Activated naive CD8-positive, alpha-beta T cell treated with anti-CD3 and anti-CD28 coated beads, Interleukin-2, amount 50 U/mL, for 16 hours (primary cell): ENCODE data around the gene APOL5.
"Not testable (repeated sequence)": the region's sequence is repeated elsewhere in the genome, so short reads cannot be mapped to it uniquely, and the experiment has no call there.

Source experiments
- DNase-seq: peaks from one replicate; pipeline ENCODE4 v3.0.0-alpha.2; 2020; ENCODE audit warnings: low read depth, low spot score

APOL5 gene

DNA sequence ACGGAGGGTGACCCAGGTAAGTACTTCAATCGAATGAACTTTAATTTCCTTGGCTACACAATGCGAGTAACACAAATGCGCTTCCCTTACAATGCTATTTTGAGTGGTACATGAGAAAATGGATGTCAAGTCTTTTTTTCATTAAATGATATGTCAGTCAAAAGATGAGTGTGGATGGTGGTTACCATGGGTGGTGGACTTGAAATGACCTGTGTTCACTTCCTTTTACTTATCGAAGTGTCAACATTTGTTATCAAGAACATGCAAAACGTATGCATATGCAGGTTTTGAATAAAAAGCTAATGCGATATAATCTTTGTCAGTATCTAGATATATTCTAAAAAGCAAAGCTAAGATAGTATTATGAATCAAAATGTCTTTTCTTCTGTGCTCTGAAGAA lies 8.8 kb upstream of the APOL5 start:
- no peak for DNase-seq

DNA sequence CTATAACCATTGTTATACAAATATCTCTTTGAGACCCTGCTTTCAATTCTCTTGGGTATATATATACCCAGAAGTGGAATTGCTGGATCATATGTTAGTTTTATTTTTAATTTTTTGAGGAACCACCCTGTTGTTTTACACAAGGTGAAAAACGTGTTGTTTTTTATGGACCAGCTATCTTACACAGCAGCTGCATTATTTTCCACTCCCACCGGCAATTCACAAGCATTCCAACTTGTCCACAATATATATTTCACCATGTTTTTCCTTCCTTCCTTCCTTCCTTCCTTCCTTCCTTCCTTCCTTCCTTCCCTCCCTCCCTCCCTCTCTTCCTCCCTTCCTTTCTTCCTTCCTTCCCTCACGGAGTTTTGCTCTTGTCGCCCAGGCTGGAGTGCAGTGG lies 6.3 kb upstream of the APOL5 start:
- DNase-seq: no peak

DNA sequence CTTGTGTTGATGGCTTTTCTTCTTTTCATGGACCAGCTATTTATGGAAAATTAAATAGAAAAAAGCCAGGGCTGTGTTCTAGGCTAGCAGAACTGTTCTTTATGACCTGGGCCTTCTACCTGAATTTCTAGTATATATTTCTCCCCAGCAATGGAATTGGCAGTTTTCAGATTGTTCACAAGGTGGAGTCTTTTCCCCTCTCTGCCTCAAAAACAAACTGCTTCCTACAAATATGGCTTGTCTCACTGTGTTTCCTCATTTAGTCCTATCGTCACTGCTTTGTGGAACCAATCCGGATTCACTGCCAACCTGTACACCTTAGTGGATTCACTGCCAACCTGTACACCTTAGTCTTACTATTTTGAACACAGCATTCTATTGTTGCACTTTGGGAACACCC lies 5.0 kb upstream of the APOL5 start:
- DNase-seq: no peak

DNA sequence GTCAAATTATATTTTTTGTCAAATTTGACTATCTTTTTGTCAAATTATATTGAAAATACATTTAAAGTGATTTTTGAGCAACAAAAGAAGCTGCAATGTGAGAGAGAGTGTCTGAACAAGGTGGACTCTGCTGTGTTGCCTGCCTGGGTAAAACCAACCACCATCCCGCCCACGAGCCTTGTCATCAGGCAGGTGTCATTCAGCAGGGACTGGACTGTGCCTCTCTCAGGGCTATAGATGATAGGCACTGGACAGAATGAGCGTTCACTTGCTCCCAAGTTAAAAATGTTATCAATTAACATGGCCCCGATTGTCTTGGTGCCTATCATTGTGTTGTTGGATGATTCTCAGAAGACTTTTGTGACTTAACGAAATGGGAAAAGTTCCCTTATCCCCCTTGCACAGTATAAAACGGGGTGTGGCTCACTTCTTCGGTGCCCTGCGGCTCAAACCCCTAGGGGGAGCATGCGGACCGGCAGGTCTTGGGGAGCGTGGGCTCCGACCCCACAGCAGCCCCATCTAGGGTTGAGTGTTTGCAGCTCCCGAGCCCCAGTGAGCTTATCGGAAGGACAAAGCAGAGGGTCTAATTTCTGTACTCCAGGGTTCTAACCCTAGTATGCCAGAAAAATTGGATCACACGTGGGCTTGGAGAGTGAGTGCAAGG lies 1.7 kb downstream of the APOL5 start:
- no peak for DNase-seq

GRCh38 chr22:35721960-35722359 lies 4.3 kb downstream of the APOL5 start:
- DNase-seq: no peak

DNA sequence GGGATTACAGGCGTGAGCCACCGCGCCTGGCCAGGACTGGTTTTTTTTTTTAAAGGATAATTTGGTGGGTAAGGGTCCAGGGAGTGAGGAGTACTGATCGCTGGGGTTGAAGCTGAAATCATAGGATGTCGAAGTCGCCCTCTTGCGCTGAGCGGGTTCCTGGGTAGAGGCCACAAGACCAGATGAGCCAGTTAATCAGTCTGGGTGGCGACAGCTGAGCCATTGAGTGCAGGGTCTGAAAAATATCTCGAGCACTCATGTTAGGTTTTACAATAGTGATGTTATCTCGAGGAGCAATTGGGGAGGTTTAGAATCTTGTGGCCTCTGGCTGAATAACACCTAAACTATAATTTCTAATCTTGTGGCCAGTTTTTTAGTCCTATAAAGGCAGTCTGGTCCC lies 7.8 kb downstream of the APOL5 start:
- DNase-seq: no peak

GRCh38 chr22:35726398-35726797 lies 8.7 kb downstream of the APOL5 start:
- DNase-seq: no peak

GRCh38 chr22:35726933-35727332 lies 9.3 kb downstream of the APOL5 start:
- DNase-seq: no peak

GRCh38 chr22:35727436-35727835 lies 9.8 kb downstream of the APOL5 start:
- no peak for DNase-seq

DNA sequence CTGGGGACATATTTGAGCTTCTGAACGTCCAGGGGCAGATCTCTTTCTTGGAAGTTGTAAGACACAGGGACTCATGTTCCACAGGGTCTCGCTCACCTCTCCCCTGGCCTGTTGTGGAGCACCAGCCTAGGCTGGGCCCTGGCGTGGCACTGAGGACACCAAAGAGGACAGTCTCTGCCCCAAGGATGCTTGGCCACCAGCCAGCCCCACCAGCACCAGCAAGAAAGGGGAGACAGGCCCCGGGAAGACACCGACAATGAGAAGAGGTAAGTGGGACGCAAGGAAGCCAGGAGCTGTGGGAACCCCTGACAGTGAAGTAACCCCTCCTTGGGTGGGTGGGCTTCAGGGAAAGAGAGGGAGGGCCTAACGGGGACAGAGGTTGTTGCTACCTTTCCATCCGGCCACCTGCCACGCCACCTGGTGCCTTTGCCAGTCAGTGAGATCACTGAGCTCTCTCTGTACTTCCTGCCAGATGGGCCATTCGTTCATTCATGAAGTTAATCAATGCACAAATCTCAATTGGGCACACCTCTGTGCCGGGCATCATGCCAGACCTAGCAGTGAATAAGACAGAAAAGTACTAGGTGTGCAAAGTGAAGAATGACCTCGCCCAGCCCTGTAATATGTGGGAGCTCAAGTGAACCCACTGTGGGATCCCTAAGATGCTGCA lies 11.1 kb downstream of the APOL5 start:
- DNase-seq: no peak

GRCh38 chr22:35729309-35729698 lies 11.6 kb downstream of the APOL5 start:
- no peak for DNase-seq

DNA sequence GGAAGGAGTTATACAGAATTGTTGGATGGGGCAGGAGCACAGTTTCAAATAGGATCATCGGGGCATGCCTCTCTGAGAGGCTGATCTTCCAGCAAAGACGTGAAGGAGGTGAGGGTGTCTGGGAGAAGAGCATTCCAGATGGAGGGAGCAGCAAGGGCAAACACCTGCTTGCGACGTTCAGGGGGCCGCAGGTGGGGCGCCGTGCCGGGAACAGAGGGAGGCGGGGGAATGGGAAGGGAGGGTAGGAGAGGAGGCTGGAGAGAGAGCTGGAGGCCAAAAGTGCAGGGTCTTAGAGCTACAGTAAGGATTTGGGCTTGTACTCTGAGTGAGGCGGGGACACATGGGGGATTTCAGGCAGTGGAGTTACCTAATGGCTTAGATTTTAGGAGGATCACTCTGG lies 13.6 kb downstream of the APOL5 start:
- no peak for DNase-seq

GRCh38 chr22:35732116-35732515 lies 14.4 kb downstream of the APOL5 start:
- DNase-seq: no peak

DNA sequence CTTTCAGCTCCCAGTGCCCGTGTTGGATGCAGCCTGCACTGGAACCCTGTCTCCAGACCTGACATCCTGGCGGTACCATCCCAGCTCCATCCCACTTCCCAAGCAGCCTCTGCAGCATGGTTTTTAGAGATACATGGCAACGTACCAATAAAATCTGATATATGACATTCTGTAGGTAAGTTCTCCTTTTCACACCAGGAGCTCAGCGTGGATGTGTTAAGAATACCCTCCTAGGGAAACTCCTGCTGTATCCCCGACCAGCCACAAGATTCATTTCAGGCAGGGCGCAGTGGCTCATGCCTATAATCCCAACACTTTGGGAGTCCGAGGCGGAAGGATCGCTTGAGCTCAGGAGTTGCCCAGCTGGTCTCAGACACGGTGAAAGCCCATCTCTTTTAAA lies 15.4 kb downstream of the APOL5 start:
- DNase-seq: no peak

DNA sequence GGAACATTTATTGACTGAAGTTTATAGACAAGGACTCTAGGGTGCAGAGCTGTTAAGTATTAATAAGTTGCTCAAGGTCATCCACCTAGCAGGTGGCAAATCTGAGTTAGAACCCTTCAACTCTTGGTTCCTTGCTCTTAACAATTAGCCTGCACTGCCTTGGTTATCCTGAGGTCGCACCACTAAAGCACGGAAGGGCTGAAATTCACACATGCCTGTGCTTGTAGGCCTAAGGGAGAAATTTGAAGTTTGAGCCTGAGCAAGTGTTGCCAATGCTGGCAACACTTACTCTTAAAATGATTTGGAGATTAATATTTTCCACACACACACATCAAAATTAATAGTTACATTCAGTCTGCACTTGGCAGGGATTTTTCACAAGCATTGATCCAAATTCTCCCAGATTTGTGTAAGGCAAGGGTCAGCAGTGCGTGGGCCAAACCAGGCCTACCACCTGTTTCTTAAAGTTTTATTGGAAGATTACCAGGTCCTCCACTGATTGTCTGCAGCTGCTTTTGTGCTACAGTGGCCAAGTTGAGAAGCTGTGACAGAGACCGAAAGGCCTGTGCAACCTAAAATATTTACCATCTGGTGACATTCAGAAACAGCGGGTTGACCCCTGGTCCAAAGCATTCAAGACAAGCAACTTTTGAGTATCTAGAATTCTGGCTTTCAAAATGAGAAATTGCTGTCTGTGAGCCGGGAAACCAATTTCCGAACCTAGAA lies 16.3 kb downstream of the APOL5 start:
- no peak for DNase-seq

GRCh38 chr22:35734517-35734827 lies 16.8 kb downstream of the APOL5 start:
- DNase-seq: no peak

DNA sequence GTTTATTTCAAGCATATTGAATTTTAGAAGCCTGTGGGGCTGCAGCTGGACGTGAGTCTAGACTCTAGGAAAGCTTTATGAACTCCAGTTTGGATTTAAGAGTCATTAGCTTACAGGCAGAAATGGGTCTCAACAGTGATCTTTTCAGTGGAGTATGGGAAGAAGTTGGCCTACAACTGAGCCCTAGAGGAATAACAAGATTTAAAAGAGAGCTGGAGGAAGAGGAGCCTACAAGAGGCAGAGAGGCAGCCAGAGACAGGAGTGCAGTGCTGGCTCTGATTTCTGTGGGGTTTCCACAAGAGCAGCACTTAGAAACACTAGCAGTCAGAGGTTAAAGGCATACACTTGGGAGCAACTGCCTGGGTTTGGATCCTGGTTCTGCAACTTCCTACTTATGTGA lies 17.9 kb downstream of the APOL5 start:
- no peak for DNase-seq

GRCh38 chr22:35736166-35736565 lies 18.5 kb downstream of the APOL5 start:
- DNase-seq: no peak

DNA sequence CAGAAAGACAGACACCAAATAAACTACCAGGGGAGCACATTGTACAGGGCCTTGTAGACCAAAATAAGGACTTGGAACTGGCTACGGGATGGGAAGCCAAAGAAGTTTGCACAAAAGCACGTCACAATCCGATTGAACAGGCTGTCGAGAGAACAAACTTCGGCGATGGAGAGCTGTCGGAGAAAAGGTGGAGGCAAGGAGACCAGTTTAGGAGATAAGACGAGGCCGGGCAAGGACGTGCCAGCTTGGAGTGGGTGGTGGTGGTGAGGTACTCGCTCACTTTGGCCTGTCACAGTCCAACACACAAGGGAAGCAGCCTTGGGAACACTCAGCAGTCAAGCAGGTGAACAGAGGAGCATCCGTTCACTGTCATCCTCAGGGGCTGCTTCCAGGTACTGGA lies 19.0 kb downstream of the APOL5 start:
- no peak for DNase-seq

DNA sequence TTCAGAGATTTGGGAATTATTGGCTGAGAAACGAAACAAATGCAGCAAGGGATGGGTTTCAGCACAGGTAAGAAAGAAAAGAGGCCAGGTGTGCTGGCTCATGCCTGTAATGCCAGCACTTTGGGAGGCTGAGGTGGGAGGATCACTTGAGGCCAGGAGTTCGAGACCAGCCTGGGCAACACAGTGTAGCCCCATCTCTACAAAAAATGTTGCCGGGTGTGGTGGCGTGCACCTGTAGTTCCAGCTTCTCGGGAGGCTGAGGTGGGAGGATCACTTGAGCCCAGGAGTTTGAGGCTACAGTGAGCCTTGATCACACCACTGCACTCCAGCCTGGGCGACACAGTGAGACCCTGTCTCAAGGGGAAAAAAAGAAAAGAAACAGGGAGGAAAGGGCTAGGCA lies 20.2 kb downstream of the APOL5 start:
- not testable (repeated sequence) for DNase-seq

- no peak for DNase-seq
Measured at GRCh38 chr22:35739076-35739930, 21.6 kb downstream of the APOL5 start.

DNA sequence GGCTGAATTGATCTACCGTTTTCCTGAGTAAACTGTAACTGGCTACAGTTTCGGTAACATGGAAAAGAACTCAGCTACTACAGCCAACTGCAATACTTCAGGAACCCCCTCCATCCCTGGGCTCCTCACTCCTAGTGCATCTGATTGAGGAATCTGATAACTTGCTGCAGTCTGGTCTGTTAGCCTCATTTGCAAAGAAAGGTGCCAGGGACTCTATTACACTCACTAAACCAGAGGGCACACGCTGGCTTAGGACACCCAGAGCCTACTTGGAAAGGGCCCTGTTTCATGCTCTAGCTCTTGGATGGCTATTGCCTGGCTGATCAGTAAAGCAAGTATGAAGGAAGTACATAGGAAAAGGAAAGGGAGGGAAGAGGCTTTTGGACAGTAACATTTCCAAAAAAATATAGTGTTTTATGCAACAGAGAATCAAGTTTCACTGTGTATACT lies 22.3 kb downstream of the APOL5 start:
- no peak for DNase-seq
